SK-N-SH (cell line): Measurements from ENCODE around the gene COL25A1. TPM values are rescaled to one million over a fixed set of nuclear protein-coding genes. Genes with fewer than 3 reads are reported as not detected.

Experiments
- CTCF ChIA-PET: fragments of 300-600, 350-600 bp; formaldehyde crosslinking; extraction: SDS; loops from one replicate; lab custom pipeline; 2021; lab: Yijun Ruan, JAX
- POLR2A ChIA-PET: fragments of 350-600 bp; sonication (Branson Sonifier 250); formaldehyde crosslinking; extraction: SDS; loops from one replicate; lab custom pipeline; 2020; ENCODE audit warnings: antibody characterized with exemption, inconsistent platforms; lab: Yijun Ruan, JAX
- DNase-seq: peaks from one replicate; pipeline ENCODE4 v3.0.0; 2012
- H2AFZ ChIP-seq: fragments of 200-600 bp; sonication (generic); 2 replicates; pipeline ENCODE4 v1.8.1; 2016; ENCODE audit warnings: antibody characterized with exemption, mild to moderate bottlenecking, low read depth
- H3F3A ChIP-seq: fragments of 200-600 bp; sonication (generic); replicated peaks from 2 replicates; pipeline ENCODE3; 2016; ENCODE audit warnings: antibody characterized with exemption, mild to moderate bottlenecking; ENCODE audit not compliant: insufficient read depth
- H3K27ac ChIP-seq, 2 experiments: fragments of 200-500 bp in 1 of 2; fragments of 200-600 bp in 1 of 2; sonication (Bioruptor generic) in 1 of 2; sonication (generic), shearing (Covaris generic) in 1 of 2; 2 replicates each; pipeline versions ENCODE4 v1.5.1 to v1.6.1; 2014 to 2016; ENCODE audit warnings: low read depth in 2 of 2, inconsistent platforms in 1 of 2, low read length in 1 of 2, mild to moderate bottlenecking in 1 of 2, mixed read lengths in 1 of 2
- H3K27me3 ChIP-seq: fragments of 200-600 bp; sonication (generic), shearing (Covaris generic); 2 replicates; pipeline ENCODE4 v1.6.1; 2016; ENCODE audit warnings: mixed run types; ENCODE audit not compliant: insufficient read depth
- H3K36me3 ChIP-seq, 2 experiments: fragments of 200-500 bp in 1 of 2; fragments of 200-600 bp in 1 of 2; sonication (Bioruptor generic) in 1 of 2; sonication (generic) in 1 of 2; replicated peaks in 1 of 2; 2 replicates each; pipeline versions ENCODE3 to v1.5.1; 2014 to 2016; ENCODE audit warnings: low read length in 1 of 2, mild to moderate bottlenecking in 1 of 2; ENCODE audit not compliant: insufficient read depth in 2 of 2, control insufficient read depth in 1 of 2
- H3K4me1 ChIP-seq, 2 experiments: fragments of 200-500 bp in 1 of 2; fragments of 200-600 bp in 1 of 2; sonication (Bioruptor generic) in 1 of 2; sonication (generic), shearing (Covaris generic) in 1 of 2; 2 replicates each; pipeline versions ENCODE4 v1.5.1 to v1.6.1; 2014 to 2016; ENCODE audit warnings: low read depth in 1 of 2, low read length in 1 of 2, mixed run types in 1 of 2; ENCODE audit not compliant: insufficient read depth in 2 of 2, control insufficient read depth in 1 of 2
- H3K4me2 ChIP-seq: fragments of 200-600 bp; sonication (generic), shearing (Covaris generic); 2 replicates; pipeline ENCODE4 v1.6.1; 2017; ENCODE audit warnings: mixed run types
- H3K4me3 ChIP-seq, 2 experiments: fragments of 200-500 bp in 1 of 2; fragments of 200-600 bp in 1 of 2; sonication (Bioruptor generic) in 1 of 2; sonication (generic), shearing (Covaris generic) in 1 of 2; 2 replicates each; pipeline versions ENCODE4 v1.5.1 to v1.8.1; 2014 to 2016; ENCODE audit warnings: low read depth in 2 of 2, inconsistent platforms in 1 of 2, low read length in 1 of 2, mild to moderate bottlenecking in 1 of 2, mixed read lengths in 1 of 2, moderate library complexity in 1 of 2
- H3K79me2 ChIP-seq: fragments of 200-600 bp; sonication (generic); 2 replicates; pipeline ENCODE4 v1.8.1; 2017; ENCODE audit warnings: mild to moderate bottlenecking; ENCODE audit not compliant: insufficient read depth
- H3K9ac ChIP-seq: fragments of 200-600 bp; sonication (generic); 2 replicates; pipeline ENCODE4 v1.6.1; 2017; ENCODE audit warnings: mixed run types
- H3K9me2 ChIP-seq: fragments of 200-600 bp; sonication (generic); 2 replicates; pipeline ENCODE4 v1.6.1; 2017; ENCODE audit warnings: mixed run types
- H3K9me3 ChIP-seq: fragments of 200-600 bp; sonication (generic); 2 replicates; pipeline ENCODE4 v1.6.1; 2017; ENCODE audit warnings: mixed run types, mild to moderate bottlenecking, moderate library complexity
- H4K20me1 ChIP-seq: fragments of 200-600 bp; sonication (generic); 2 replicates; pipeline ENCODE4 v1.6.1; 2017; ENCODE audit warnings: mild to moderate bottlenecking, mixed run types; ENCODE audit not compliant: insufficient read depth
- ELF1 ChIP-seq: IDR thresholded peaks from 2 replicates; pipeline ENCODE4 v1.4.0; 2012
- EZH2phosphoT487 ChIP-seq: fragments of 200-600 bp; sonication (generic); IDR thresholded peaks from 2 replicates; pipeline ENCODE4 v1.6.1; 2017; ENCODE audit warnings: low read depth, mixed run types, mild to moderate bottlenecking, antibody characterized with exemption, moderate library complexity, borderline replicate concordance
- FOSL2 ChIP-seq: IDR thresholded peaks from 2 replicates; pipeline ENCODE4 v1.4.0; 2012; ENCODE audit warnings: low read depth, mild to moderate bottlenecking, moderate library complexity, borderline replicate concordance
- FOXJ3 ChIP-seq: sonication (generic); formaldehyde crosslinking; IDR thresholded peaks from 2 replicates; pipeline ENCODE4 v1.5.1; 2020; ENCODE audit warnings: mild to moderate bottlenecking, missing genetic modification reagents
- GATA2 ChIP-seq: sonication (generic); formaldehyde crosslinking; IDR thresholded peaks from 2 replicates; pipeline ENCODE4 v1.5.0; 2020; ENCODE audit warnings: mild to moderate bottlenecking, missing genetic modification reagents
- JUND ChIP-seq: IDR thresholded peaks from 2 replicates; pipeline ENCODE4 v1.4.0; 2012
- MEF2A ChIP-seq: IDR thresholded peaks from 2 replicates; pipeline ENCODE4 v1.4.0; 2012; ENCODE audit warnings: low read depth, borderline replicate concordance
- MXI1 ChIP-seq: IDR thresholded peaks from 2 replicates; pipeline ENCODE4 v1.6.1; 2012; ENCODE audit warnings: mild to moderate bottlenecking, low read depth, low read length, improper control_type of control experiment
- NRF1 ChIP-seq: IDR thresholded peaks from 2 replicates; pipeline ENCODE4 v1.6.1; 2012; ENCODE audit warnings: low read depth, mild to moderate bottlenecking, low read length
- POLR2AphosphoS5 ChIP-seq: IDR thresholded peaks from 2 replicates; pipeline ENCODE4 v1.6.1; 2012; ENCODE audit warnings: low read depth, low read length
- RCOR1 ChIP-seq: fragments of 150-350 bp; IDR thresholded peaks from 2 replicates; pipeline ENCODE4 v1.6.1; 2017; ENCODE audit warnings: antibody characterized with exemption, low read length
- RXRA ChIP-seq: IDR thresholded peaks from 2 replicates; pipeline ENCODE4 v1.4.0; 2012; ENCODE audit warnings: low read depth, mild to moderate bottlenecking, borderline replicate concordance
- SIN3A ChIP-seq: IDR thresholded peaks from 2 replicates; pipeline ENCODE4 v1.6.1; 2012; ENCODE audit warnings: low read depth, mild to moderate bottlenecking, low read length, moderate library complexity, borderline replicate concordance
- SMC3 ChIP-seq: IDR thresholded peaks from 2 replicates; pipeline ENCODE4 v1.6.1; 2012; ENCODE audit warnings: low read depth, low read length, improper control_type of control experiment
- TCF12 ChIP-seq: IDR thresholded peaks from 2 replicates; pipeline ENCODE4 v1.4.0; 2012
- TEAD4 ChIP-seq: IDR thresholded peaks from 2 replicates; pipeline ENCODE4 v1.4.0; 2012; ENCODE audit warnings: mild to moderate bottlenecking, borderline replicate concordance; ENCODE audit not compliant: insufficient read depth
- WGBS: methylation state at CpG from one replicate; pipeline ENCODE4 v1.1.6; 2017; ENCODE audit warnings: low lambda C conversion rate; 5-methylcytosine and 5-hydroxymethylcytosine counted together
- polyA plus RNA-seq, 3 experiments: library from polyadenylated mRNA; depleted of rRNA; stranded (reverse); fragments of >200 nt; gene quantifications; 2 replicates each; pipeline ENCODE4 v1.2.3, GENCODE V29; 2012
- TF ChIP-seq, protein P1 (sequence below): fragments of 200-600 bp; sonication (generic); IDR thresholded peaks from 2 replicates; pipeline ENCODE4 v1.6.1; 2017; ENCODE audit warnings: antibody characterized with exemption, mild to moderate bottlenecking, moderate library complexity
- TF ChIP-seq, protein P2 (sequence below): fragments of 150-350 bp; IDR thresholded peaks from 2 replicates; pipeline ENCODE4 v1.6.1; 2016; ENCODE audit warnings: mild to moderate bottlenecking, low read depth, low read length
- TF ChIP-seq, protein P3 (sequence below): IDR thresholded peaks from 2 replicates; pipeline ENCODE4 v1.6.1; 2012; ENCODE audit warnings: mild to moderate bottlenecking, low read depth, low read length, moderate library complexity
- TF ChIP-seq, protein P4 (sequence below): fragments of 150-350 bp; IDR thresholded peaks from 2 replicates; pipeline ENCODE4 v1.6.1; 2017; ENCODE audit warnings: antibody characterized with exemption, low read length, low read depth, borderline replicate concordance

The COL25A1 gene
- polyA plus RNA-seq, 1 of the 3 experiments (the other 2 are of a cell fraction) = not detected

DNA sequence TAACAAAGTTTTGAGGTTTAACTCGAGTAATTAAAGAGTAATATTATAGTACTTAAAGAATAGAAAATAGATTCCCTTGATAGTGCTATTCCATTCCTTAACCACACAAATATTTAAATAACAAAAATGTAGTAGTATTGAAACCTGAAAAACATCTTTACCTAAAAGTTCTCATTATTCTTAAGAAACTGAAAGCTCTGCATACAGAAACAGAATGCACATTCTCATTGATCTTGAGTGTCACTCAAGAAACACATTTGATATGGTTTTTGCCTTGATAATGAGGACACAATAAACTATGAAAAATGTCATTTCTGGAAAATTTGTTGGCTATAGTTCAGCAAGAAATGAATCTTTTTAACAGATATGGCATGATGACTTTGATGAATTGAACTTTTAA lies 268.5 kb downstream of the COL25A1 start:
- Histone ChIP-seq H3K4me2 (no peak overlapping the region), H3K36me3 (no peaks in the 10 kb centered on the region), H2AFZ (no peak overlapping the region), H3K27ac (no peak overlapping the region), H3K9ac (no peak overlapping the region), H3K79me2 (no peaks in the 10 kb centered on the region), H3F3A (no peaks in the 10 kb centered on the region), H3K4me1 (no peaks in the 10 kb centered on the region), H3K9me3 (no peaks in the 10 kb centered on the region), H3K4me3 (no peak overlapping the region), H3K9me2 (no peaks in the 10 kb centered on the region), H3K27me3 (no peaks in the 10 kb centered on the region), H4K20me1 (no peaks in the 10 kb centered on the region)
- CTCF ChIA-PET = no interaction called here
- 2% methylated on average over 1 of the region's 1 CpG for WGBS
- no peak for DNase-seq
- TF ChIP-seq, protein P1, sequence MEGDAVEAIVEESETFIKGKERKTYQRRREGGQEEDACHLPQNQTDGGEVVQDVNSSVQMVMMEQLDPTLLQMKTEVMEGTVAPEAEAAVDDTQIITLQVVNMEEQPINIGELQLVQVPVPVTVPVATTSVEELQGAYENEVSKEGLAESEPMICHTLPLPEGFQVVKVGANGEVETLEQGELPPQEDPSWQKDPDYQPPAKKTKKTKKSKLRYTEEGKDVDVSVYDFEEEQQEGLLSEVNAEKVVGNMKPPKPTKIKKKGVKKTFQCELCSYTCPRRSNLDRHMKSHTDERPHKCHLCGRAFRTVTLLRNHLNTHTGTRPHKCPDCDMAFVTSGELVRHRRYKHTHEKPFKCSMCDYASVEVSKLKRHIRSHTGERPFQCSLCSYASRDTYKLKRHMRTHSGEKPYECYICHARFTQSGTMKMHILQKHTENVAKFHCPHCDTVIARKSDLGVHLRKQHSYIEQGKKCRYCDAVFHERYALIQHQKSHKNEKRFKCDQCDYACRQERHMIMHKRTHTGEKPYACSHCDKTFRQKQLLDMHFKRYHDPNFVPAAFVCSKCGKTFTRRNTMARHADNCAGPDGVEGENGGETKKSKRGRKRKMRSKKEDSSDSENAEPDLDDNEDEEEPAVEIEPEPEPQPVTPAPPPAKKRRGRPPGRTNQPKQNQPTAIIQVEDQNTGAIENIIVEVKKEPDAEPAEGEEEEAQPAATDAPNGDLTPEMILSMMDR = no peak
- TF ChIP-seq RXRA (no peak), POLR2AphosphoS5 (no peak)
- POLR2A ChIA-PET = no interaction called here

DNA sequence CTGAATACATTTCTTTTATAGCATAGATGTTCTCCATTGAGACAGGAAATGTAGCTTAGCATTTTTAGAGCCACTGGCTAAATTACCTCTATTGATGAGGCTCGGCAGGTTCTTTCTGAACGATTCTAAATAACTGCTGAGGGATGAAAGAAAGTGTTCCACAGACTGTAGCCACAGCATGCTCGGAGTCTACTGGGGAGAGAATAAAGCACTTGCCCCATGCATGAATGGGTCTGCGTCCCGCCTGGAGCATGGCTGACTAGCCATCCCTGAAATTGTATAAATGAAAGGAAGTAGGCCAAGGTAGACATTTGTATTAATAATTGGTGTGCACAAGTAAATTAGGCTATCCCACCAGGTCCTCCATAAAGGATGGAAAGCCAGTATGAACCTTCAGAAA lies 269.8 kb downstream of the COL25A1 start:
- WGBS = 0% methylated on average over 5 of the region's 5 CpGs
- no peaks in the 10 kb centered on the region for H3K27me3 ChIP-seq

More for the DNA sequence above, 269.8 kb downstream of the COL25A1 start:
- DNase-seq = no peak
- no peak for TF ChIP-seq NRF1
- TF ChIP-seq SMC3 = no peak
- no peak for TF ChIP-seq TCF12
- TF ChIP-seq POLR2AphosphoS5 = no peak
- no peak for TF ChIP-seq RCOR1
- TF ChIP-seq TEAD4 = no peak
- TF ChIP-seq, protein P2, sequence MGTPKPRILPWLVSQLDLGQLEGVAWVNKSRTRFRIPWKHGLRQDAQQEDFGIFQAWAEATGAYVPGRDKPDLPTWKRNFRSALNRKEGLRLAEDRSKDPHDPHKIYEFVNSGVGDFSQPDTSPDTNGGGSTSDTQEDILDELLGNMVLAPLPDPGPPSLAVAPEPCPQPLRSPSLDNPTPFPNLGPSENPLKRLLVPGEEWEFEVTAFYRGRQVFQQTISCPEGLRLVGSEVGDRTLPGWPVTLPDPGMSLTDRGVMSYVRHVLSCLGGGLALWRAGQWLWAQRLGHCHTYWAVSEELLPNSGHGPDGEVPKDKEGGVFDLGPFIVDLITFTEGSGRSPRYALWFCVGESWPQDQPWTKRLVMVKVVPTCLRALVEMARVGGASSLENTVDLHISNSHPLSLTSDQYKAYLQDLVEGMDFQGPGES = no peak
- TF ChIP-seq FOSL2 = no peak
- TF ChIP-seq MEF2A = no peak
- no peak for TF ChIP-seq FOXJ3
- TF ChIP-seq, protein P3, sequence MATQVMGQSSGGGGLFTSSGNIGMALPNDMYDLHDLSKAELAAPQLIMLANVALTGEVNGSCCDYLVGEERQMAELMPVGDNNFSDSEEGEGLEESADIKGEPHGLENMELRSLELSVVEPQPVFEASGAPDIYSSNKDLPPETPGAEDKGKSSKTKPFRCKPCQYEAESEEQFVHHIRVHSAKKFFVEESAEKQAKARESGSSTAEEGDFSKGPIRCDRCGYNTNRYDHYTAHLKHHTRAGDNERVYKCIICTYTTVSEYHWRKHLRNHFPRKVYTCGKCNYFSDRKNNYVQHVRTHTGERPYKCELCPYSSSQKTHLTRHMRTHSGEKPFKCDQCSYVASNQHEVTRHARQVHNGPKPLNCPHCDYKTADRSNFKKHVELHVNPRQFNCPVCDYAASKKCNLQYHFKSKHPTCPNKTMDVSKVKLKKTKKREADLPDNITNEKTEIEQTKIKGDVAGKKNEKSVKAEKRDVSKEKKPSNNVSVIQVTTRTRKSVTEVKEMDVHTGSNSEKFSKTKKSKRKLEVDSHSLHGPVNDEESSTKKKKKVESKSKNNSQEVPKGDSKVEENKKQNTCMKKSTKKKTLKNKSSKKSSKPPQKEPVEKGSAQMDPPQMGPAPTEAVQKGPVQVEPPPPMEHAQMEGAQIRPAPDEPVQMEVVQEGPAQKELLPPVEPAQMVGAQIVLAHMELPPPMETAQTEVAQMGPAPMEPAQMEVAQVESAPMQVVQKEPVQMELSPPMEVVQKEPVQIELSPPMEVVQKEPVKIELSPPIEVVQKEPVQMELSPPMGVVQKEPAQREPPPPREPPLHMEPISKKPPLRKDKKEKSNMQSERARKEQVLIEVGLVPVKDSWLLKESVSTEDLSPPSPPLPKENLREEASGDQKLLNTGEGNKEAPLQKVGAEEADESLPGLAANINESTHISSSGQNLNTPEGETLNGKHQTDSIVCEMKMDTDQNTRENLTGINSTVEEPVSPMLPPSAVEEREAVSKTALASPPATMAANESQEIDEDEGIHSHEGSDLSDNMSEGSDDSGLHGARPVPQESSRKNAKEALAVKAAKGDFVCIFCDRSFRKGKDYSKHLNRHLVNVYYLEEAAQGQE = no peak
- no peak for TF ChIP-seq EZH2phosphoT487
- TF ChIP-seq JUND = no peak
- TF ChIP-seq, protein P4, sequence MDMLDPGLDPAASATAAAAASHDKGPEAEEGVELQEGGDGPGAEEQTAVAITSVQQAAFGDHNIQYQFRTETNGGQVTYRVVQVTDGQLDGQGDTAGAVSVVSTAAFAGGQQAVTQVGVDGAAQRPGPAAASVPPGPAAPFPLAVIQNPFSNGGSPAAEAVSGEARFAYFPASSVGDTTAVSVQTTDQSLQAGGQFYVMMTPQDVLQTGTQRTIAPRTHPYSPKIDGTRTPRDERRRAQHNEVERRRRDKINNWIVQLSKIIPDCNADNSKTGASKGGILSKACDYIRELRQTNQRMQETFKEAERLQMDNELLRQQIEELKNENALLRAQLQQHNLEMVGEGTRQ = no peak
- TF ChIP-seq MXI1 = no peak
- TF ChIP-seq ELF1 = no peak
- TF ChIP-seq SIN3A = no peak
- TF ChIP-seq GATA2 (CRISPR knock-in tag) = no peak
- TF ChIP-seq, all 33 proteins: peak for 0
- H3K79me2 ChIP-seq = no peaks in the 10 kb centered on the region
- no peak overlapping the region for H3K9ac ChIP-seq
- H3K4me3 ChIP-seq = no peak overlapping the region
- no peak overlapping the region for H3K4me2 ChIP-seq
- H2AFZ ChIP-seq = no peak overlapping the region
- H3K4me1 ChIP-seq = no peaks in the 10 kb centered on the region
- H3K27ac ChIP-seq = no peak overlapping the region
- no peaks in the 10 kb centered on the region for H4K20me1 ChIP-seq
- ChIA-PET CTCF (no interaction called here), POLR2A (no interaction called here)
- H3K9me2 ChIP-seq = no peaks in the 10 kb centered on the region
- H3F3A ChIP-seq = no peaks in the 10 kb centered on the region
- no peaks in the 10 kb centered on the region for H3K9me3 ChIP-seq
- no peaks in the 10 kb centered on the region for H3K36me3 ChIP-seq
